Activated T-cell treated with anti-CD3 and anti-CD28 coated beads for 48 hours (primary cell): Measurements from ENCODE around the gene PPT2.
"Not testable (repeated sequence)": the region's sequence is repeated elsewhere in the genome, so short reads cannot be mapped to it uniquely, and the experiment has no call there.

Source experiments
- DNase-seq: peaks from one replicate; pipeline ENCODE4 v3.0.0-alpha.2; 2020; ENCODE audit warnings: low read depth

The PPT2 gene

GRCh38 chr6:32210191-32210601 is 56.3 kb downstream of the PPT2 start:
- DNase-seq = no peak

- DNase-seq = not testable (repeated sequence)
These were observed 57.5 kb downstream of the PPT2 start for GRCh38 chr6:32211432-32211831.

GRCh38 chr6:32212076-32212760 is 58.3 kb downstream of the PPT2 start:
- no peak for DNase-seq
